Measurements from ENCODE around the gene GSE1.

Gene GSE1

GRCh38 chr16:85607321-85607765, 5.8 kb upstream of the GSE1 start:
- TF ChIP-seq CTCF (IDR thresholded peaks at IDR 0.05) = no peak

GRCh38 chr16:85607796-85608514, 5.2 kb upstream of the GSE1 start:
- no peak for TF ChIP-seq CTCF (IDR thresholded peaks at IDR 0.05)

GRCh38 chr16:85608515-85608885, 4.6 kb upstream of the GSE1 start:
- no peak for TF ChIP-seq CTCF (IDR thresholded peaks at IDR 0.05)

GRCh38 chr16:85608887-85609286, 4.2 kb upstream of the GSE1 start:
- no peak for TF ChIP-seq CTCF (IDR thresholded peaks at IDR 0.05)

GRCh38 chr16:85609539-85609938, 3.6 kb upstream of the GSE1 start:
- TF ChIP-seq CTCF (IDR thresholded peaks at IDR 0.05) = no peak

- no peak for TF ChIP-seq CTCF (IDR thresholded peaks at IDR 0.05)
These were observed 3.1 kb upstream of the GSE1 start for GRCh38 chr16:85610059-85610445.

GRCh38 chr16:85610446-85611193, 2.5 kb upstream of the GSE1 start:
- peak; percentile 96 for TF ChIP-seq CTCF (IDR thresholded peaks at IDR 0.05)
